HepG2 (cell line): ENCODE data around the gene SLC25A17. TPM values are rescaled to one million over a fixed set of nuclear protein-coding genes. Genes with fewer than 3 reads are reported as not detected.
A peak's percentile ranks its signal among the peaks of the same experiment; 100 is the strongest.

ENCODE experiments used
- AKAP8 ChIP-seq: sonication (generic); formaldehyde crosslinking; IDR thresholded peaks from 2 replicates; pipeline ENCODE4 v1.5.1; 2020; ENCODE audit warnings: mild to moderate bottlenecking, missing genetic modification reagents
- RXRB ChIP-seq: IDR thresholded peaks from 2 replicates; pipeline ENCODE4 v1.6.1; 2016; ENCODE audit warnings: borderline replicate concordance, missing genetic modification reagents, missing compliant biosample characterization
- SYNCRIP ChIP-seq: fragments of 200-400 bp; formaldehyde crosslinking; IDR thresholded peaks from 2 replicates; pipeline ENCODE4 v1.6.1; 2018; ENCODE audit warnings: mild to moderate bottlenecking, low read depth, low read length; ENCODE audit not compliant: insufficient read depth
- ZNF121 ChIP-seq: sonication (generic); formaldehyde crosslinking; IDR thresholded peaks from 2 replicates; pipeline ENCODE4 v1.5.0; 2020; ENCODE audit warnings: mild to moderate bottlenecking, missing genetic modification reagents
- ZNF510 ChIP-seq: sonication (generic); formaldehyde crosslinking; IDR thresholded peaks from 2 replicates; pipeline ENCODE4 v1.4.0; 2020; ENCODE audit warnings: low read depth, mild to moderate bottlenecking, missing genetic modification reagents
- ZNF546 ChIP-seq: sonication (generic); formaldehyde crosslinking; conservative IDR thresholded peaks from 2 replicates; pipeline ENCODE4 v1.8.1; 2023; ENCODE audit warnings: mild to moderate bottlenecking, missing genetic modification reagents
- ZNF577 ChIP-seq: sonication (generic); formaldehyde crosslinking; IDR thresholded peaks from 2 replicates; pipeline ENCODE4 v1.4.0; 2020; ENCODE audit warnings: mild to moderate bottlenecking, low read depth, missing genetic modification reagents, borderline replicate concordance
- ZNF605 ChIP-seq: sonication (generic); formaldehyde crosslinking; IDR thresholded peaks from 2 replicates; pipeline ENCODE4 v1.8.0; 2022; ENCODE audit warnings: mild to moderate bottlenecking, missing genetic modification reagents
- polyA plus RNA-seq, 8 experiments: library from polyadenylated mRNA; depleted of rRNA in 3 of 8; stranded (reverse) in 7 of 8; unstranded in 1 of 8; fragments of >200 nt; fragmentation: Illumina TruSeq in 4 of 8; extraction: Trizol in 4 of 8; gene quantifications; 2 replicates each; pipeline versions ENCODE4 v1.2.1 to v1.2.3, GENCODE V29; 2011 to 2016; ENCODE audit warnings: low read depth in 4 of 8, missing spikeins in 1 of 8, mixed read lengths in 1 of 8; ENCODE audit not compliant: insufficient read depth in 1 of 8
- total RNA-seq, 5 experiments: library from RNA; depleted of rRNA; stranded (reverse); fragments of >200 nt; fragmentation: Illumina TruSeq; extraction: Trizol; gene quantifications; 2 replicates each; pipeline ENCODE4 v1.2.3, GENCODE V29; 2016; ENCODE audit warnings: low read depth in 1 of 5
- TF ChIP-seq, protein P1 (sequence below): IDR thresholded peaks from 2 replicates; pipeline ENCODE4 v1.6.1; 2016
- TF ChIP-seq, protein P2 (sequence below), 2 experiments: sonication (generic) in 1 of 2; formaldehyde crosslinking in 1 of 2; IDR thresholded peaks; 2 replicates each; pipeline versions ENCODE4 v1.5.1 to v1.6.1; 2011 to 2020; ENCODE audit warnings: borderline replicate concordance in 1 of 2, low read depth in 1 of 2, low read length in 1 of 2, mild to moderate bottlenecking in 1 of 2, missing genetic modification reagents in 1 of 2, moderate library complexity in 1 of 2
- TF ChIP-seq, protein P3 (sequence below): sonication (generic); formaldehyde crosslinking; IDR thresholded peaks from 2 replicates; pipeline ENCODE4 v1.5.1; 2020; ENCODE audit warnings: mild to moderate bottlenecking, missing genetic modification reagents, moderate library complexity
- TF ChIP-seq, protein P4 (sequence below): sonication (generic); formaldehyde crosslinking; IDR thresholded peaks from 2 replicates; pipeline ENCODE4 v1.4.0; 2020; ENCODE audit warnings: missing genetic modification reagents
- TF ChIP-seq, protein P5 (sequence below): sonication (generic); formaldehyde crosslinking; IDR thresholded peaks from 2 replicates; pipeline ENCODE4 v1.4.0; 2020; ENCODE audit warnings: mild to moderate bottlenecking, missing genetic modification reagents
- TF ChIP-seq, protein P6 (sequence below): sonication (generic); formaldehyde crosslinking; IDR thresholded peaks from 2 replicates; pipeline ENCODE4 v1.4.0; 2020; ENCODE audit warnings: missing genetic modification reagents

Gene SLC25A17
- total and polyA plus RNA-seq, 2 of the 13 experiments (the other 11 are each of a cell fraction or from before 2014, with no cell fraction given): 15.7 to 27.9 TPM

DNA sequence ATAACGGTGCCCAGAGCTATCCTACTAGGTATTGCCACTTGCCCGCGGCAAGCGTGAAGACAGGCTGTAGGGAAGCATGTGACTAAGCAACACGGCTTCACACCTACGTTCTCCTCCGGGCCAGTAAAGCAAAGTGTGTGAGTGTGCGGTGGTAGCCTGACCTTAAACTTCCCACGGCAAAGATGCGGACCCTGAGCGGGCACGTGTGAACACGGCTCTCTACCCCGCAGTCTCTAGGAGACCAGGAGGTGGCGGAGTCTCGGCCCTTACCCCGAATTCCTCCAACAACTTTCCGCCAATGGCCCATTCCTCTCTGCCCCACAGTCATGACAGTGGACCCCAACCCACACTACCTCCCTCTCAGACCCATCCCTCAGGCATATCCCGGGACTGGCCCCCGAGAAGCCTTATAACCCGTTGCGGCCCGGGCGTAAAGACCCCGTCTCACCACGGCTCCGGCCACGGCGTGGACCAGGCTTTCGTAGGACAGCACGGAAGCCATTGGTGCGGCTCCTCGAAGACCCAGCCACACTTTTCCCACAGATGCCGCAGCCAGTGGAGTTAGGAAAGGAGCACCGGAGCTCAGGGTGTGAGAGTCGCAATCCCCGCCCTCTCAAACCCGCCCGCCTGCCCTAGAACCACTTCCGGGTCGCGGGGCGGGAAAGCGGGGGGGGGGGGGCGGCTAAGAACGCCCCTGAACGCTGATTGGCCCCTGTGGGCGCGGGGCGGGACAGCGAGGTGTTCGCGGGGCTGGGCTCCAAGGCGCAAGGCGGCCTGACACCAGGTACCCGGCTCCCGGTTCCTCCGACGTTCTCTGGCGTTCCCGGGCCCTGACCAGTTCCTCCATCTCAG lies at the start of gene SLC25A17 (continued):
- TF ChIP-seq, protein P1, sequence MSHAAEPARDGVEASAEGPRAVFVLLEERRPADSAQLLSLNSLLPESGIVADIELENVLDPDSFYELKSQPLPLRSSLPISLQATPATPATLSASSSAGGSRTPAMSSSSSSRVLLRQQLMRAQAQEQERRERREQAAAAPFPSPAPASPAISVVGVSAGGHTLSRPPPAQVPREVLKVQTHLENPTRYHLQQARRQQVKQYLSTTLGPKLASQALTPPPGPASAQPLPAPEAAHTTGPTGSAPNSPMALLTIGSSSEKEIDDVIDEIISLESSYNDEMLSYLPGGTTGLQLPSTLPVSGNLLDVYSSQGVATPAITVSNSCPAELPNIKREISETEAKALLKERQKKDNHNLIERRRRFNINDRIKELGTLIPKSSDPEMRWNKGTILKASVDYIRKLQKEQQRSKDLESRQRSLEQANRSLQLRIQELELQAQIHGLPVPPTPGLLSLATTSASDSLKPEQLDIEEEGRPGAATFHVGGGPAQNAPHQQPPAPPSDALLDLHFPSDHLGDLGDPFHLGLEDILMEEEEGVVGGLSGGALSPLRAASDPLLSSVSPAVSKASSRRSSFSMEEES (CRISPR knock-in tag): no peak
- TF ChIP-seq ZNF121 (CRISPR knock-in tag) (no peak; the same call in 1 of the 2 replicates), SYNCRIP (no peak), RXRB (CRISPR knock-in tag) (no peak), ZNF546 (CRISPR knock-in tag) (no peak), ZNF605 (CRISPR knock-in tag) (no peak), ZNF577 (CRISPR knock-in tag) (no peak), AKAP8 (CRISPR knock-in tag) (no peak), ZNF510 (CRISPR knock-in tag) (no peak)
- TF ChIP-seq, protein P2, sequence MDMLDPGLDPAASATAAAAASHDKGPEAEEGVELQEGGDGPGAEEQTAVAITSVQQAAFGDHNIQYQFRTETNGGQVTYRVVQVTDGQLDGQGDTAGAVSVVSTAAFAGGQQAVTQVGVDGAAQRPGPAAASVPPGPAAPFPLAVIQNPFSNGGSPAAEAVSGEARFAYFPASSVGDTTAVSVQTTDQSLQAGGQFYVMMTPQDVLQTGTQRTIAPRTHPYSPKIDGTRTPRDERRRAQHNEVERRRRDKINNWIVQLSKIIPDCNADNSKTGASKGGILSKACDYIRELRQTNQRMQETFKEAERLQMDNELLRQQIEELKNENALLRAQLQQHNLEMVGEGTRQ (IDR thresholded peaks at IDR 0.05; ENCODE audit: low read depth, low read length): no peak
- TF ChIP-seq, protein P2 (CRISPR knock-in tag; IDR thresholded peaks at IDR 0.05; ENCODE audit: borderline replicate concordance): 0 out of 2 replicates have a peak, but pooled peaks have one; percentile 37
- TF ChIP-seq, protein P3, sequence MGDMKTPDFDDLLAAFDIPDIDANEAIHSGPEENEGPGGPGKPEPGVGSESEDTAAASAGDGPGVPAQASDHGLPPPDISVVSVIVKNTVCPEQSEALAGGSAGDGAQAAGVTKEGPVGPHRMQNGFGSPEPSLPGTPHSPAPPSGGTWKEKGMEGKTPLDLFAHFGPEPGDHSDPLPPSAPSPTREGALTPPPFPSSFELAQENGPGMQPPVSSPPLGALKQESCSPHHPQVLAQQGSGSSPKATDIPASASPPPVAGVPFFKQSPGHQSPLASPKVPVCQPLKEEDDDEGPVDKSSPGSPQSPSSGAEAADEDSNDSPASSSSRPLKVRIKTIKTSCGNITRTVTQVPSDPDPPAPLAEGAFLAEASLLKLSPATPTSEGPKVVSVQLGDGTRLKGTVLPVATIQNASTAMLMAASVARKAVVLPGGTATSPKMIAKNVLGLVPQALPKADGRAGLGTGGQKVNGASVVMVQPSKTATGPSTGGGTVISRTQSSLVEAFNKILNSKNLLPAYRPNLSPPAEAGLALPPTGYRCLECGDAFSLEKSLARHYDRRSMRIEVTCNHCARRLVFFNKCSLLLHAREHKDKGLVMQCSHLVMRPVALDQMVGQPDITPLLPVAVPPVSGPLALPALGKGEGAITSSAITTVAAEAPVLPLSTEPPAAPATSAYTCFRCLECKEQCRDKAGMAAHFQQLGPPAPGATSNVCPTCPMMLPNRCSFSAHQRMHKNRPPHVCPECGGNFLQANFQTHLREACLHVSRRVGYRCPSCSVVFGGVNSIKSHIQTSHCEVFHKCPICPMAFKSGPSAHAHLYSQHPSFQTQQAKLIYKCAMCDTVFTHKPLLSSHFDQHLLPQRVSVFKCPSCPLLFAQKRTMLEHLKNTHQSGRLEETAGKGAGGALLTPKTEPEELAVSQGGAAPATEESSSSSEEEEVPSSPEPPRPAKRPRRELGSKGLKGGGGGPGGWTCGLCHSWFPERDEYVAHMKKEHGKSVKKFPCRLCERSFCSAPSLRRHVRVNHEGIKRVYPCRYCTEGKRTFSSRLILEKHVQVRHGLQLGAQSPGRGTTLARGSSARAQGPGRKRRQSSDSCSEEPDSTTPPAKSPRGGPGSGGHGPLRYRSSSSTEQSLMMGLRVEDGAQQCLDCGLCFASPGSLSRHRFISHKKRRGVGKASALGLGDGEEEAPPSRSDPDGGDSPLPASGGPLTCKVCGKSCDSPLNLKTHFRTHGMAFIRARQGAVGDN (CRISPR knock-in tag): peak; percentile 93
- TF ChIP-seq, protein P4, sequence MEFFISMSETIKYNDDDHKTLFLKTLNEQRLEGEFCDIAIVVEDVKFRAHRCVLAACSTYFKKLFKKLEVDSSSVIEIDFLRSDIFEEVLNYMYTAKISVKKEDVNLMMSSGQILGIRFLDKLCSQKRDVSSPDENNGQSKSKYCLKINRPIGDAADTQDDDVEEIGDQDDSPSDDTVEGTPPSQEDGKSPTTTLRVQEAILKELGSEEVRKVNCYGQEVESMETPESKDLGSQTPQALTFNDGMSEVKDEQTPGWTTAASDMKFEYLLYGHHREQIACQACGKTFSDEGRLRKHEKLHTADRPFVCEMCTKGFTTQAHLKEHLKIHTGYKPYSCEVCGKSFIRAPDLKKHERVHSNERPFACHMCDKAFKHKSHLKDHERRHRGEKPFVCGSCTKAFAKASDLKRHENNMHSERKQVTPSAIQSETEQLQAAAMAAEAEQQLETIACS: no peak
- TF ChIP-seq, protein P5, sequence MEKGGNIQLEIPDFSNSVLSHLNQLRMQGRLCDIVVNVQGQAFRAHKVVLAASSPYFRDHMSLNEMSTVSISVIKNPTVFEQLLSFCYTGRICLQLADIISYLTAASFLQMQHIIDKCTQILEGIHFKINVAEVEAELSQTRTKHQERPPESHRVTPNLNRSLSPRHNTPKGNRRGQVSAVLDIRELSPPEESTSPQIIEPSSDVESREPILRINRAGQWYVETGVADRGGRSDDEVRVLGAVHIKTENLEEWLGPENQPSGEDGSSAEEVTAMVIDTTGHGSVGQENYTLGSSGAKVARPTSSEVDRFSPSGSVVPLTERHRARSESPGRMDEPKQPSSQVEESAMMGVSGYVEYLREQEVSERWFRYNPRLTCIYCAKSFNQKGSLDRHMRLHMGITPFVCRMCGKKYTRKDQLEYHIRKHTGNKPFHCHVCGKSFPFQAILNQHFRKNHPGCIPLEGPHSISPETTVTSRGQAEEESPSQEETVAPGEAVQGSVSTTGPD (CRISPR knock-in tag): no peak
- TF ChIP-seq, protein P6, sequence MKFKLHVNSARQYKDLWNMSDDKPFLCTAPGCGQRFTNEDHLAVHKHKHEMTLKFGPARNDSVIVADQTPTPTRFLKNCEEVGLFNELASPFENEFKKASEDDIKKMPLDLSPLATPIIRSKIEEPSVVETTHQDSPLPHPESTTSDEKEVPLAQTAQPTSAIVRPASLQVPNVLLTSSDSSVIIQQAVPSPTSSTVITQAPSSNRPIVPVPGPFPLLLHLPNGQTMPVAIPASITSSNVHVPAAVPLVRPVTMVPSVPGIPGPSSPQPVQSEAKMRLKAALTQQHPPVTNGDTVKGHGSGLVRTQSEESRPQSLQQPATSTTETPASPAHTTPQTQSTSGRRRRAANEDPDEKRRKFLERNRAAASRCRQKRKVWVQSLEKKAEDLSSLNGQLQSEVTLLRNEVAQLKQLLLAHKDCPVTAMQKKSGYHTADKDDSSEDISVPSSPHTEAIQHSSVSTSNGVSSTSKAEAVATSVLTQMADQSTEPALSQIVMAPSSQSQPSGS (CRISPR knock-in tag): no peak
